GM23338 (cell line): Measurements from ENCODE around the gene RPS14. TPM values are rescaled to one million over a fixed set of nuclear protein-coding genes. Genes with fewer than 3 reads are reported as not detected.
A peak's percentile ranks its signal among the peaks of the same experiment; 100 is the strongest.

Experiments used
- ATAC-seq: fragments of 200-7000 bp; cut with Tn5 transposase; 3 replicates; pipeline ENCODE4 v1.9.1; 2020
- DNase-seq: peaks from one replicate; pipeline ENCODE4 v3.0.0-alpha.2; 2015; ENCODE audit warnings: low spot score
- H2AFZ ChIP-seq: fragments of 200-600 bp; sonication (generic); 2 replicates; pipeline ENCODE4 v1.8.0; 2016; ENCODE audit warnings: antibody characterized with exemption, mild to moderate bottlenecking, moderate library complexity
- H3F3A ChIP-seq: fragments of 200-600 bp; sonication (generic); replicated peaks from 2 replicates; pipeline ENCODE4 v1.8.0; 2017; ENCODE audit warnings: antibody characterized with exemption, mixed run types, low read depth
- H3K27ac ChIP-seq: fragments of 200-600 bp; sonication (generic); 2 replicates; pipeline ENCODE4 v1.6.1; 2016; ENCODE audit warnings: low read depth
- H3K27me3 ChIP-seq: fragments of 200-600 bp; sonication (generic); 2 replicates; pipeline ENCODE4 v1.8.0; 2016; ENCODE audit warnings: mild to moderate bottlenecking, mixed run types, moderate library complexity; ENCODE audit not compliant: insufficient read depth
- H3K36me3 ChIP-seq: fragments of 200-600 bp; sonication (generic); 2 replicates; pipeline ENCODE4 v1.8.0; 2016; ENCODE audit warnings: mild to moderate bottlenecking; ENCODE audit not compliant: insufficient read depth
- H3K4me1 ChIP-seq: fragments of 200-600 bp; sonication (generic); 2 replicates; pipeline ENCODE4 v1.8.0; 2016; ENCODE audit warnings: mild to moderate bottlenecking, moderate library complexity; ENCODE audit not compliant: insufficient read depth
- H3K4me2 ChIP-seq: fragments of 200-600 bp; sonication (generic); 2 replicates; pipeline ENCODE4 v1.7.1; 2017; ENCODE audit warnings: mixed run types
- H3K4me3 ChIP-seq: fragments of 200-600 bp; sonication (generic); 2 replicates; pipeline ENCODE4 v1.6.1; 2016; ENCODE audit warnings: mixed run types
- H3K79me2 ChIP-seq: fragments of 200-600 bp; sonication (generic); replicated peaks from 2 replicates; pipeline ENCODE4 v1.8.0; 2017; ENCODE audit warnings: mild to moderate bottlenecking; ENCODE audit not compliant: insufficient read depth
- H3K9me2 ChIP-seq: fragments of 200-600 bp; sonication (generic); 2 replicates; pipeline ENCODE4 v1.8.0; 2017; ENCODE audit not compliant: insufficient read depth
- H4K20me1 ChIP-seq: fragments of 200-600 bp; sonication (generic); replicated peaks from 2 replicates; pipeline ENCODE4 v1.8.0; 2017; ENCODE audit warnings: mild to moderate bottlenecking; ENCODE audit not compliant: insufficient read depth
- H3K27ac Mint-ChIP-seq: 2 replicates; pipeline ENCODE4 v1.8.0; 2020; ENCODE audit warnings: inconsistent platforms, mild to moderate bottlenecking, moderate library complexity, mixed read lengths
- H3K27me3 Mint-ChIP-seq: 3 replicates; pipeline ENCODE4 v1.8.0; 2022; ENCODE audit warnings: low read depth, mild to moderate bottlenecking, moderate library complexity, mixed read lengths, inconsistent platforms; ENCODE audit not compliant: insufficient read depth, poor library complexity
- H3K36me3 Mint-ChIP-seq: 3 replicates; pipeline ENCODE4 v1.8.0; 2021; ENCODE audit warnings: low read depth, mild to moderate bottlenecking, inconsistent platforms, moderate library complexity, mixed read lengths
- H3K4me1 Mint-ChIP-seq: 3 replicates; pipeline ENCODE4 v1.8.0; 2020; ENCODE audit warnings: mild to moderate bottlenecking, inconsistent platforms, mixed read lengths
- H3K4me3 Mint-ChIP-seq: 3 replicates; pipeline ENCODE4 v1.8.0; 2021; ENCODE audit warnings: moderate library complexity, mild to moderate bottlenecking, inconsistent platforms, mixed read lengths
- H3K9me3 Mint-ChIP-seq: 3 replicates; pipeline ENCODE4 v1.8.0; 2020; ENCODE audit warnings: moderate library complexity, mild to moderate bottlenecking, inconsistent platforms, mixed read lengths
- CREB1 ChIP-seq: fragments of 250-450 bp; sonication (Bioruptor Pico); IDR thresholded peaks from 2 replicates; pipeline ENCODE4 v1.5.0; 2020; ENCODE audit warnings: low read depth, mild to moderate bottlenecking, moderate library complexity
- ETS1 ChIP-seq: IDR thresholded peaks from 2 replicates; pipeline ENCODE4 v1.6.1; 2016; ENCODE audit warnings: antibody characterized with exemption
- EZH2 ChIP-seq: fragments of 200-600 bp; sonication (generic); IDR thresholded peaks from one replicate; pipeline ENCODE4 v1.8.0; 2017; ENCODE audit warnings: antibody characterized with exemption, mild to moderate bottlenecking, low read depth; ENCODE audit not compliant: unreplicated experiment
- NANOG ChIP-seq: IDR thresholded peaks from 2 replicates; pipeline ENCODE4 v1.6.1; 2016; ENCODE audit warnings: antibody characterized with exemption, borderline replicate concordance
- REST ChIP-seq: IDR thresholded peaks from one replicate; pipeline ENCODE4 v1.6.1; 2018; ENCODE audit warnings: antibody characterized with exemption; ENCODE audit not compliant: unreplicated experiment
- STAT1 ChIP-seq: IDR thresholded peaks from one replicate; pipeline ENCODE4 v1.6.1; 2016; ENCODE audit warnings: antibody characterized with exemption; ENCODE audit not compliant: unreplicated experiment
- ZNF114 ChIP-seq: fragments of 250-450 bp; sonication (Bioruptor Pico); IDR thresholded peaks from 2 replicates; pipeline ENCODE4 v1.5.0; 2020; ENCODE audit warnings: mild to moderate bottlenecking, moderate library complexity
- ZNF331 ChIP-seq: fragments of 250-450 bp; sonication (Bioruptor Pico); IDR thresholded peaks from 2 replicates; pipeline ENCODE4 v1.5.0; 2020; ENCODE audit warnings: low read depth, mild to moderate bottlenecking, moderate library complexity
- polyA plus RNA-seq: library from polyadenylated mRNA; unstranded; fragments of >200 nt; fragmentation: Nextera tagmentation; extraction: Ambion mirVana; gene quantifications from 2 replicates; pipeline ENCODE4 v1.2.1, GENCODE V29; 2016
- total RNA-seq: library from RNA; depleted of rRNA; stranded (reverse); fragments of >200 nt; shearing (Covaris generic); gene quantifications from 2 replicates; pipeline ENCODE4 v1.2.3, GENCODE V29; 2014

The RPS14 gene
- total and polyA plus RNA-seq, 2 experiments from 2014 or later, result 1,443 to 2,790 TPM

DNA sequence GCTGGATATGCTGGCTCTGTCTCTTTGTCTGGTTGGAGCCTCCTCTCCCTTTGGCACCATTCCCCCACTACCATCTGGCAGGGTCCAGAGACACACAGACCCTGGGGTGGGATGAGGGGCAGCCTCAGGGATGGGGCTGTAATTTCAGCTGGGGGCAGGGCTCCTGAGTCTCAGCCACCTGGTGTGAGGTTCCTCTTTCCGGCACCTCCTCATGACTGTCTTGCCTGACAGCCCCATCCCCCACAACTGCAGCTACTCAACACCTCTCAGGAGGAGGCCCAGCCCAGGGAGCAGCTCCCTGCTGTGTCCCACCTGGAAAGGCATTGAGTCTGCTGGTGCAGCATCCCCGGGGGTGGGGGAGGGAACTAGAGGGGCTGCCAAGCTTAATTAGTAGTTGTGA, 11.7 kb upstream of the RPS14 start:
- DNase-seq (peak; percentile 42), ATAC-seq (peak; percentile 14)
- no peak overlapping the region for H3K4me3 Mint-ChIP-seq
- Histone ChIP-seq H2AFZ (peak overlapping the region; percentile 52; the same call in 1 of the 2 replicates), H3K4me2 (peak overlapping the region; percentile 73), H3K36me3 (no peaks in the 10 kb centered on the region), H3K79me2 (no peaks in the 10 kb centered on the region), H4K20me1 (no peaks in the 10 kb centered on the region), H3K27me3 (no peaks in the 10 kb centered on the region), H3F3A (peaks cover 10% of the 10 kb centered on the region), H3K9me2 (no peaks in the 10 kb centered on the region), H3K4me3 (peak overlapping the region; percentile 34; the same call in 1 of the 2 replicates), H3K27ac (no peak overlapping the region), H3K4me1 (peaks cover 48% of the 10 kb centered on the region)
- peaks cover 29% of the 10 kb centered on the region for H3K27me3 Mint-ChIP-seq
- H3K9me3 Mint-ChIP-seq, result no peaks in the 10 kb centered on the region
- TF ChIP-seq REST (no peak), NANOG (peak; percentile 21; the same call in 1 of the 2 replicates), STAT1 (no peak), CREB1 (no peak), ZNF114 (CRISPR knock-in tag) (no peak)
- H3K4me1 Mint-ChIP-seq, result peaks cover 56% of the 10 kb centered on the region
- no peak overlapping the region for H3K27ac Mint-ChIP-seq
- H3K36me3 Mint-ChIP-seq, result peaks cover 3% of the 10 kb centered on the region; the same call in 1 of the 3 replicates

- peaks cover 29% of the 10 kb centered on the region for H3K27me3 Mint-ChIP-seq
- Histone ChIP-seq H2AFZ (peak overlapping the region; percentile 52; the same call in 1 of the 2 replicates), H4K20me1 (no peaks in the 10 kb centered on the region), H3K4me3 (no peak overlapping the region), H3F3A (peaks cover 7% of the 10 kb centered on the region), H3K27me3 (no peaks in the 10 kb centered on the region), H3K36me3 (no peaks in the 10 kb centered on the region), H3K79me2 (no peaks in the 10 kb centered on the region), H3K4me2 (peak overlapping the region; percentile 73), H3K27ac (no peak overlapping the region), H3K4me1 (peaks cover 48% of the 10 kb centered on the region), H3K9me2 (no peaks in the 10 kb centered on the region)
- TF ChIP-seq ETS1 (no peak), ZNF331 (CRISPR knock-in tag) (no peak), NANOG (no peak), EZH2 (no peak), REST (no peak)
- no peaks in the 10 kb centered on the region for H3K9me3 Mint-ChIP-seq
- ATAC-seq, result no peak
- DNase-seq, result no peak
- H3K27ac Mint-ChIP-seq, result no peak overlapping the region; the same call in 1 of the 2 replicates
- no peak overlapping the region; the same call in 2 of the 3 replicates for H3K4me3 Mint-ChIP-seq
- H3K4me1 Mint-ChIP-seq, result peaks cover 53% of the 10 kb centered on the region
- H3K36me3 Mint-ChIP-seq, result peaks cover 3% of the 10 kb centered on the region; the same call in 1 of the 3 replicates
Observed at GRCh38 chr5:150460781-150461180, 11.2 kb upstream of the RPS14 start.
